ENCODE data around the gene GXYLT2. TPM values are rescaled to one million over a fixed set of nuclear protein-coding genes. Genes with fewer than 3 reads are reported as not detected.
A peak's percentile ranks its signal among the peaks of the same experiment; 100 is the strongest.

The GXYLT2 gene
- total RNA-seq, 1 donor from 2014 or later: 10.1 TPM

- Histone ChIP-seq H3K27me3 (no peaks in the 10 kb centered on the region), H3K4me1 (peaks cover 50% of the 10 kb centered on the region), H3K9me3 (no peaks in the 10 kb centered on the region), H3K4me3 (peak overlapping the region; percentile 49 to 54), H3K36me3 (no peaks in the 10 kb centered on the region), H3K27ac (peak overlapping the region; percentile 62)
- DNase-seq (ENCODE audit: extremely low spot score in 2 of 2): no peak
- intact Hi-C loops (cut with DNase I): no loop called here
- TF ChIP-seq CTCF (IDR thresholded peaks at IDR 0.05) (no peak), POLR2AphosphoS5 (IDR thresholded peaks at IDR 0.05; ENCODE audit: insufficient read depth in 1 of 2, low read depth in 1 of 2) (no peak), POLR2A (IDR thresholded peaks at IDR 0.05) (no peak)
These were observed 882 bp downstream of the GXYLT2 start for GRCh38 chr3:72888546-72889309.

- peak overlapping the region; percentile 62 for H3K27ac ChIP-seq
- H3K4me1 ChIP-seq: peaks cover 50% of the 10 kb centered on the region
- intact Hi-C loops (cut with DNase I): no loop called here
- no peaks in the 10 kb centered on the region for H3K9me3 ChIP-seq
- no peak for DNase-seq (ENCODE audit: extremely low spot score in 2 of 2)
- H3K36me3 ChIP-seq: no peaks in the 10 kb centered on the region
- peak overlapping the region; percentile 49 to 54 for H3K4me3 ChIP-seq
- TF ChIP-seq POLR2AphosphoS5 (IDR thresholded peaks at IDR 0.05; ENCODE audit: insufficient read depth in 1 of 2, low read depth in 1 of 2): no peak
- H3K27me3 ChIP-seq: no peaks in the 10 kb centered on the region
These were observed 1.7 kb downstream of the GXYLT2 start for GRCh38 chr3:72889310-72890165.

GRCh38 chr3:72890166-72890925 lies 2.5 kb downstream of the GXYLT2 start:
- Histone ChIP-seq H3K4me1 (peaks cover 50% of the 10 kb centered on the region), H3K27me3 (no peaks in the 10 kb centered on the region), H3K9me3 (no peaks in the 10 kb centered on the region), H3K4me3 (no peak overlapping the region), H3K27ac (peak overlapping the region; percentile 62), H3K36me3 (no peaks in the 10 kb centered on the region)
- TF ChIP-seq POLR2AphosphoS5 (IDR thresholded peaks at IDR 0.05; ENCODE audit: insufficient read depth in 1 of 2, low read depth in 1 of 2): no peak
- no peak for TF ChIP-seq CTCF (IDR thresholded peaks at IDR 0.05)
- no peak for TF ChIP-seq POLR2A (IDR thresholded peaks at IDR 0.05)
- no peak for DNase-seq (ENCODE audit: extremely low spot score in 2 of 2)
- intact Hi-C loops (cut with DNase I): no loop called here

GRCh38 chr3:72891053-72891855 lies 3.4 kb downstream of the GXYLT2 start:
- intact Hi-C loops (cut with DNase I): no loop called here
- peaks cover 50% of the 10 kb centered on the region for H3K4me1 ChIP-seq
- no peak for TF ChIP-seq CTCF (IDR thresholded peaks at IDR 0.05)
- no peak for TF ChIP-seq POLR2A (IDR thresholded peaks at IDR 0.05)
- TF ChIP-seq POLR2AphosphoS5 (IDR thresholded peaks at IDR 0.05; ENCODE audit: insufficient read depth in 1 of 2, low read depth in 1 of 2): peak in 1 of 2 donors; percentile 59
- no peaks in the 10 kb centered on the region for H3K27me3 ChIP-seq
- H3K27ac ChIP-seq: peak overlapping the region; percentile 62
- peak in 1 of 2 donors; percentile 92 for DNase-seq (ENCODE audit: extremely low spot score in 2 of 2)
- H3K36me3 ChIP-seq: no peaks in the 10 kb centered on the region
- H3K9me3 ChIP-seq: no peaks in the 10 kb centered on the region
- H3K4me3 ChIP-seq: no peak overlapping the region
